Measurements from ENCODE around the gene CREB3L2.

DNA sequence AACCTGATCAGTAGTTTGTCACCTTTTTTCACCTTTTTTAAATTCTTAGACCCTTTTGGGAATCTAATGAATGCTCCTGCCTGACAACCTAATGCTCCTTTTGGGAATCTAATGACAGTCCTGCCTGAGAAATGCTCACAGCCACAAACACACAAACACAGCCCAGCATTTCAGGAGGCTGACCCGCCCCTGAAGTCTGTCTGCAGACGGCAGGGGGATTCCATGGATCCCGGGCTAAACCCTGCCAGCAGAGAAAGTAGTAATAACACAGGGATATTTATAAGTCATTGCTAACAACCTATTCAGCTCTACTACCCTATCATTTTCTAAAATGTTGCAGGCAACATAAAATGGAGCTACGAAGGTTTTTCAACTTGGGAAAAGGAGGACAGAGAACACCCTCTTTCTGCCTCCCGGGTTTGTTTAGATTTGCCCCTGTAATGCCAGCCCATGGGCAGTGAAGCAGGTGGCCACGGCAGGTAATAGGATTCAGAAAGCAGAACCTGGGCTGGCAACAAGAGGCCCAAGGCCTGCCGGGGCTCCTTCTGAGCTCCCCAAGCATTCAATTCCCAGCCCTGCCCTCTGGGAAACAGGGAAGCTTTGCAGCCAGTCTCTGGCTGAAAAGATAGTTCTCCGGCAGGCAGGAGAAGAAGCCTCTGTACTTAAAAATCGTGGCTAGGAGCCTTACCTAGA is 65.2 kb downstream of the CREB3L2 start:
- TF ChIP-seq, protein P1, sequence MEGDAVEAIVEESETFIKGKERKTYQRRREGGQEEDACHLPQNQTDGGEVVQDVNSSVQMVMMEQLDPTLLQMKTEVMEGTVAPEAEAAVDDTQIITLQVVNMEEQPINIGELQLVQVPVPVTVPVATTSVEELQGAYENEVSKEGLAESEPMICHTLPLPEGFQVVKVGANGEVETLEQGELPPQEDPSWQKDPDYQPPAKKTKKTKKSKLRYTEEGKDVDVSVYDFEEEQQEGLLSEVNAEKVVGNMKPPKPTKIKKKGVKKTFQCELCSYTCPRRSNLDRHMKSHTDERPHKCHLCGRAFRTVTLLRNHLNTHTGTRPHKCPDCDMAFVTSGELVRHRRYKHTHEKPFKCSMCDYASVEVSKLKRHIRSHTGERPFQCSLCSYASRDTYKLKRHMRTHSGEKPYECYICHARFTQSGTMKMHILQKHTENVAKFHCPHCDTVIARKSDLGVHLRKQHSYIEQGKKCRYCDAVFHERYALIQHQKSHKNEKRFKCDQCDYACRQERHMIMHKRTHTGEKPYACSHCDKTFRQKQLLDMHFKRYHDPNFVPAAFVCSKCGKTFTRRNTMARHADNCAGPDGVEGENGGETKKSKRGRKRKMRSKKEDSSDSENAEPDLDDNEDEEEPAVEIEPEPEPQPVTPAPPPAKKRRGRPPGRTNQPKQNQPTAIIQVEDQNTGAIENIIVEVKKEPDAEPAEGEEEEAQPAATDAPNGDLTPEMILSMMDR (IDR thresholded peaks at IDR 0.05): no peak
- TF ChIP-seq CEBPB (IDR thresholded peaks at IDR 0.05) (no peak), BHLHE40 (IDR thresholded peaks at IDR 0.05; ENCODE audit: low read depth, low read length) (no peak)
- TF ChIP-seq, protein P2, sequence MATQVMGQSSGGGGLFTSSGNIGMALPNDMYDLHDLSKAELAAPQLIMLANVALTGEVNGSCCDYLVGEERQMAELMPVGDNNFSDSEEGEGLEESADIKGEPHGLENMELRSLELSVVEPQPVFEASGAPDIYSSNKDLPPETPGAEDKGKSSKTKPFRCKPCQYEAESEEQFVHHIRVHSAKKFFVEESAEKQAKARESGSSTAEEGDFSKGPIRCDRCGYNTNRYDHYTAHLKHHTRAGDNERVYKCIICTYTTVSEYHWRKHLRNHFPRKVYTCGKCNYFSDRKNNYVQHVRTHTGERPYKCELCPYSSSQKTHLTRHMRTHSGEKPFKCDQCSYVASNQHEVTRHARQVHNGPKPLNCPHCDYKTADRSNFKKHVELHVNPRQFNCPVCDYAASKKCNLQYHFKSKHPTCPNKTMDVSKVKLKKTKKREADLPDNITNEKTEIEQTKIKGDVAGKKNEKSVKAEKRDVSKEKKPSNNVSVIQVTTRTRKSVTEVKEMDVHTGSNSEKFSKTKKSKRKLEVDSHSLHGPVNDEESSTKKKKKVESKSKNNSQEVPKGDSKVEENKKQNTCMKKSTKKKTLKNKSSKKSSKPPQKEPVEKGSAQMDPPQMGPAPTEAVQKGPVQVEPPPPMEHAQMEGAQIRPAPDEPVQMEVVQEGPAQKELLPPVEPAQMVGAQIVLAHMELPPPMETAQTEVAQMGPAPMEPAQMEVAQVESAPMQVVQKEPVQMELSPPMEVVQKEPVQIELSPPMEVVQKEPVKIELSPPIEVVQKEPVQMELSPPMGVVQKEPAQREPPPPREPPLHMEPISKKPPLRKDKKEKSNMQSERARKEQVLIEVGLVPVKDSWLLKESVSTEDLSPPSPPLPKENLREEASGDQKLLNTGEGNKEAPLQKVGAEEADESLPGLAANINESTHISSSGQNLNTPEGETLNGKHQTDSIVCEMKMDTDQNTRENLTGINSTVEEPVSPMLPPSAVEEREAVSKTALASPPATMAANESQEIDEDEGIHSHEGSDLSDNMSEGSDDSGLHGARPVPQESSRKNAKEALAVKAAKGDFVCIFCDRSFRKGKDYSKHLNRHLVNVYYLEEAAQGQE (IDR thresholded peaks at IDR 0.05): no peak

All from A549 (cell line).